WTC11 (cell line): ENCODE data around the gene FKBP10. TPM values are rescaled to one million over a fixed set of nuclear protein-coding genes. Genes with fewer than 3 reads are reported as not detected.

ENCODE experiments used
- ARID4B ChIP-seq: sonication (generic); formaldehyde crosslinking; IDR thresholded peaks from 2 replicates; pipeline ENCODE4 v1.8.0; 2023; ENCODE audit warnings: missing genetic modification reagents, mild to moderate bottlenecking, borderline replicate concordance
- CREB1 ChIP-seq: sonication (generic); formaldehyde crosslinking; IDR thresholded peaks from 2 replicates; pipeline ENCODE4 v1.8.0; 2023; ENCODE audit warnings: mild to moderate bottlenecking, missing genetic modification reagents
- CREM ChIP-seq: sonication (generic); formaldehyde crosslinking; IDR thresholded peaks from 2 replicates; pipeline ENCODE4 v1.8.1; 2022; ENCODE audit warnings: mild to moderate bottlenecking, missing genetic modification reagents, moderate library complexity
- CTCF ChIP-seq: fragments of 200-600 bp; IDR thresholded peaks from 2 replicates; pipeline ENCODE4 v1.8.0; 2022; ENCODE audit warnings: antibody characterized with exemption
- FOXJ3 ChIP-seq: sonication (generic); formaldehyde crosslinking; IDR thresholded peaks from 2 replicates; pipeline ENCODE4 v1.9.0; 2021; ENCODE audit warnings: missing genetic modification reagents, mild to moderate bottlenecking, borderline replicate concordance
- FOXP4 ChIP-seq: sonication (generic); formaldehyde crosslinking; IDR thresholded peaks from 2 replicates; pipeline ENCODE4 v1.8.0; 2022; ENCODE audit warnings: mild to moderate bottlenecking, missing genetic modification reagents
- GRHL2 ChIP-seq: fragments of 250-450 bp; sonication (Bioruptor Pico); IDR thresholded peaks from 2 replicates; pipeline ENCODE4 v1.8.0; 2022; ENCODE audit warnings: mild to moderate bottlenecking, moderate library complexity; ENCODE audit not compliant: insufficient replicate concordance, severe bottlenecking
- MLX ChIP-seq: sonication (generic); formaldehyde crosslinking; IDR thresholded peaks from 2 replicates; pipeline ENCODE4 v1.8.1; 2023; ENCODE audit warnings: mild to moderate bottlenecking, missing genetic modification reagents, moderate library complexity
- PREB ChIP-seq: sonication (generic); formaldehyde crosslinking; IDR thresholded peaks from 2 replicates; pipeline ENCODE4 v1.8.1; 2022; ENCODE audit warnings: mild to moderate bottlenecking, missing genetic modification reagents, moderate library complexity, borderline replicate concordance
- RELA ChIP-seq: sonication (generic); formaldehyde crosslinking; IDR thresholded peaks from 2 replicates; pipeline ENCODE4 v1.8.1; 2022; ENCODE audit warnings: missing genetic modification reagents, mild to moderate bottlenecking, borderline replicate concordance
- SOX15 ChIP-seq: fragments of 250-450 bp; sonication (Bioruptor Pico); IDR thresholded peaks from 2 replicates; pipeline ENCODE4 v1.9.0; 2021; ENCODE audit warnings: mild to moderate bottlenecking
- SP1 ChIP-seq: sonication (generic); formaldehyde crosslinking; conservative IDR thresholded peaks from 2 replicates; pipeline ENCODE4 v1.8.1; 2022; ENCODE audit warnings: missing genetic modification reagents
- TCF7 ChIP-seq: sonication (generic); formaldehyde crosslinking; IDR thresholded peaks from 2 replicates; pipeline ENCODE4 v1.8.0; 2022; ENCODE audit warnings: mild to moderate bottlenecking, low read depth, missing genetic modification reagents, moderate library complexity
- TP53 ChIP-seq: sonication (generic); formaldehyde crosslinking; IDR thresholded peaks from 2 replicates; pipeline ENCODE4 v1.8.1; 2023; ENCODE audit warnings: mild to moderate bottlenecking, missing genetic modification reagents
- ZNF219 ChIP-seq: sonication (generic); formaldehyde crosslinking; IDR thresholded peaks from 2 replicates; pipeline ENCODE4 v1.8.0; 2023; ENCODE audit warnings: missing genetic modification reagents, mild to moderate bottlenecking, borderline replicate concordance
- ZNF281 ChIP-seq: sonication (generic); formaldehyde crosslinking; IDR thresholded peaks from 2 replicates; pipeline ENCODE4 v1.8.0; 2023; ENCODE audit warnings: mild to moderate bottlenecking, missing genetic modification reagents
- ZNF317 ChIP-seq: sonication (generic); formaldehyde crosslinking; IDR thresholded peaks from 2 replicates; pipeline ENCODE4 v1.8.1; 2023; ENCODE audit warnings: low read depth, mild to moderate bottlenecking, moderate library complexity, missing genetic modification reagents, borderline replicate concordance
- ZNF423 ChIP-seq: fragments of 250-450 bp; sonication (Bioruptor Pico); IDR thresholded peaks from 2 replicates; pipeline ENCODE4 v2.1.2; 2022; ENCODE audit warnings: mild to moderate bottlenecking, moderate library complexity
- ZNF532 ChIP-seq: fragments of 250-450 bp; sonication (Bioruptor Pico); IDR thresholded peaks from 2 replicates; pipeline ENCODE4 v1.9.0; 2021; ENCODE audit warnings: mild to moderate bottlenecking, borderline replicate concordance
- ZNF671 ChIP-seq: fragments of 250-450 bp; sonication (Bioruptor Pico); IDR thresholded peaks from 2 replicates; pipeline ENCODE4 v1.8.0; 2021; ENCODE audit warnings: mild to moderate bottlenecking
- total RNA-seq: library from RNA; stranded (reverse); gene quantifications from 3 replicates; pipeline ENCODE4 v1.2.3, GENCODE V29; 2021

The FKBP10 gene
- total RNA-seq, 1 experiment from 2014 or later = 243 TPM

GRCh38 chr17:41800601-41801373 is 12.0 kb upstream of the FKBP10 start (continued):
- TF ChIP-seq ARID4B (CRISPR knock-in tag) (no peak), MLX (no peak), ZNF423 (CRISPR knock-in tag) (no peak), PREB (CRISPR knock-in tag) (no peak), FOXJ3 (no peak), FOXP4 (CRISPR knock-in tag) (peak; percentile 43; the same call in 1 of the 2 replicates), CREB1 (CRISPR knock-in tag) (no peak), CREM (CRISPR knock-in tag) (no peak), GRHL2 (CRISPR knock-in tag) (no peak), RELA (CRISPR knock-in tag) (no peak), ZNF281 (CRISPR knock-in tag) (no peak), TCF7 (no peak), SP1 (CRISPR knock-in tag) (peak; percentile 76), ZNF671 (no peak), ZNF317 (CRISPR knock-in tag) (no peak), ZNF219 (CRISPR knock-in tag) (no peak), ZNF532 (no peak), TP53 (CRISPR knock-in tag) (no peak), SOX15 (CRISPR knock-in tag) (no peak), CTCF (no peak)
